ENCODE measurements around the gene RNF2.
"Not testable (repeated sequence)": the region's sequence is repeated elsewhere in the genome, so short reads cannot be mapped to it uniquely, and the experiment has no call there.

The RNF2 gene

DNA sequence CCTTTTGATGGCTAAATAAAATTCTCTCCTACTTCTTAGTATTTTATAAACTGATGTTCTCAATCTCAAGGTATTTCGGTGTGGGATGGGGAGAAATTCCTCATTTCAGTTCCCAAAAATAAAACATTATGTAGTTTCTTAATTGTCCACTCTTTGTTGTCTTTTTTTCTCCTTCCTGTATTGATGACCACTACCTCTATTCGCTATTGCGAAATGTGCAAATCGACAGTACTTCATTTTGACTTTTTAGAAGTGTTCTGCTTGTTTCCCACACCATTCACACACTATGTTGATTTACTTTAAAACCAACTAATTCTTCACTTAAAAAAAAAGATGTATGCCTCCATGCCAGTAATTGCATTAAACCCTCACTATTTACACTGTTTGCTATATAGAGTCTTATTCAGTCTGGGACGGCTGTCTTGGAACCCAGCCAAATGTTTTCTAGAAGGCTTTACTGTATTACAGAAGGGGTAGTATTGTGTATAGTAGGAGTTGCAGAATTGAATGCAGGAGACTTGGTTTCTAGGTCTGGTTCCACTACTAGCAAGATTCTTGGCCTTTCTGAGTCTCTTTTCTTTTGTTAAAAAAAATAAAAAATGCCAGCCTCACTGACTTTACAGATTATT is 5.6 kb downstream of the RNF2 start:
- DNase-seq = no peak

GRCh38 chr1:185053204-185053603 is 7.8 kb downstream of the RNF2 start:
- DNase-seq = no peak

GRCh38 chr1:185054365-185055060 is 9.2 kb downstream of the RNF2 start:
- no peak for DNase-seq

DNA sequence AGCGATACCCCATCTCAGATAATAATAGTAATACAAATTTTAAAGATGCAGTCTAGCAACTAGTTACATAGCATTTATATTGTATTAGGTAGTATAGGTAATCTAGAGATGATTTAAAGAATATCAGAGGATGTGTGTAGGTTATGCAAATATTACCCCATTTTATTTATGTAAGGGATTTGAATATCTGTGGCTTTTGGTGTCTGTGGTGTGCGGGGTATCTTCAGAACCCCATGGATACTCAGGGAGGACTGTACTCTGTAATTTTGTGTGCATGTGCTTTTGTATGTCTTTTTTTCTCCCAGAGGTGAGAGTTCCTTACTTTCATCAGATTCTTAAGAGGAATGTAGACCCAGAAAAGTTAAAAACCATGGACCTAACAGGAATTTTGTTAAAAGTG is 12.8 kb downstream of the RNF2 start:
- no peak for DNase-seq

- no peak for DNase-seq
Measured at GRCh38 chr1:185058876-185059275, 13.5 kb downstream of the RNF2 start.

- DNase-seq = no peak
Measured at GRCh38 chr1:185059950-185060571, 14.7 kb downstream of the RNF2 start.

DNA sequence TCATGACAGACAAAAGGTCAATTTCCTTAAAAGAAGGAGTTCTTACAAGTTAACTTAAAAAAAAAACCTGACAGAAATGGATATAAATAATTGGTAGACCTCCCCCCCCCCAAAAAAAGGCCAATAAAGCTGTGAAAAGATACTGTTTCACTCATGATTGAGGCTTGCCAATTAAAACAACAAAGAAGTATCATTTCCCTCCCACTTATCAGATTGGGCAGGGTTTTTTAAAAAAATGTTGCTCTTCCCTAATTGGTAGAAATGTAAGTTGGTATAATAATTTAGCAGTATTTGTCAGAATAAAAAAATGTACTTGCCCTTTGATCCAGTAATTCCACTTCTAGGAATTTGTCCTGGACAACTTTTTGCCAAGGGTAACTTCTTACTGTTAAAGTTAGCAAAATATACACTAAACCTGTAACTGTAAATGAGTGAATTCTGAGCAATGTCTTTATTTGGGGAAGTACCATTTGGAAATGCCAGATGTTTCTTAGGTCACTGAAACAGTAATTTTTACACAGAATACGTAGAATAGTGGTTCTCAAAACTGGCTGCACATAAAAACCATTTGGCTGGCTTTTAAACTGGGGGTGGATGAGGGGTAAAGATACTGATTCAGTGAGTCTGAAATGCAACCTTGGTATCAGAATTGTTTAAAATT is 17.5 kb downstream of the RNF2 start:
- DNase-seq = no peak

- DNase-seq = no peak
Measured at GRCh38 chr1:185063719-185064118, 18.4 kb downstream of the RNF2 start.

- not testable (repeated sequence) for DNase-seq
Measured at GRCh38 chr1:185065006-185065405, 19.6 kb downstream of the RNF2 start.

- no peak for DNase-seq
Measured at GRCh38 chr1:185066181-185066580, 20.8 kb downstream of the RNF2 start.

DNA sequence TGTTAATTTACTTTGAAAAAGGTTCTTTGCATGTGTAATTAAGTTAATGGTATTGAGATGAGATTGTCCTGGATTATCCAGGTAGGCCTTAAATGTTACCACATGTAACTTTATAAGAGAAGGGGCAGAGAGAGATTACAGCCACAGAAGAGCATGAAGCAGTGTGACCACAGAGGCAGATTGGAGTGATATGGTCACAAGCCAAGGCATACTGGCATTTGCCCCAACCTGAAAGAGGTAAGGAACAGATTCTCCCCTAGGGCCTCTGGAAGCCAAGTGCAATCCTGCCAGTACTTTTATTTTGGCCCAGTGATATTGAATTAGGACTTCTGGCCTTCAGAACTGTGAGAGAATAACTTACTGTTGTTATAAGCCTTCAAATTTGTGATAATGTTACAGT is 23.0 kb downstream of the RNF2 start:
- DNase-seq = no peak

DNA sequence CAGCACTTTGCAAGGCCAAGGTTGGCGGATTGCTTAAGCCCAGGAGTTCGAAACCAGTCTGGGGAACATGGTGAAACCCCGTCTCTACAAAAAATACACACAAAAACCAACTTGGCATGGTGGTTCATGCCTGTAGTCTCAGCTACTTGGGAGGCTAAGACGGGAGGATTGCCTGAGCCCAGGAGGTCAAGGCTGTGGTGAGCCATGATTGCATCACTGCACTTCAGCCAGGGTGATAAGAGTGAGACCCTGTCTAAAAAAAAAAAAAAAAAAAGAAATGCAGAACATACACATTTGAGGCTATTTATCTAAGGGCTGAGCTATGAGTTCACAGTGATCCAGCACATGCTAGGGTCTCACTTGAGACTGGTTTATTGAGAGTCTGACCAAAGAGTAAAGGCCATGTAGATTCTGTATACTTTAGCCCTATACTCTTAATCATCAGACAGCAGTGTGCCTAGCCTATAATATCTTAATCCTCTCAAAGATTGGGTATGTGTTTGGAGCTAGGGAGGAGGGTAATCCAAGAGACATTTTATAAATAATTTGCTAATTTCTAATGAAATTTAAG is 23.9 kb downstream of the RNF2 start:
- DNase-seq = no peak

GRCh38 chr1:185070051-185070450 is 24.7 kb downstream of the RNF2 start:
- no peak for DNase-seq

GRCh38 chr1:185073725-185074124 is 28.4 kb downstream of the RNF2 start:
- DNase-seq = no peak

- DNase-seq = no peak
Measured at GRCh38 chr1:185074307-185074706, 28.9 kb downstream of the RNF2 start.

DNA sequence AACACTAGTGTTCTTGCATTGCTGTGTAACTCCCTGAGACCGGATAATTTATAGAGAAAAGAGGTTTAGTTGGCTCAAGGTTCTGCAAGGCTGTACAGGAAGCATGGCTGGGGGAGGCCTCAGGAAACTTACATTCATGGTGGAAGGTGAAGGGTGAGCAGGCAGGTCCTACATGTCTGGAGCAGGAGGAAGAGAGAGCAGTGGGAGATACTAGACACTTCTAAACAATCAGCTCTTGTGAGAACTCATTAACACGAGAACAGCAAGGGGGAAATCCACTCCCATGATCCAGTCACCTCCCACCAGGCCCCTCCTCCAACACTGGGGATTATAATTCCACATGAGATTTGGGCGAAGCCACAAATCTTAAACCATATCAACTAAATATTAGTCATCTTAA is 30.1 kb downstream of the RNF2 start:
- no peak for DNase-seq

DNA sequence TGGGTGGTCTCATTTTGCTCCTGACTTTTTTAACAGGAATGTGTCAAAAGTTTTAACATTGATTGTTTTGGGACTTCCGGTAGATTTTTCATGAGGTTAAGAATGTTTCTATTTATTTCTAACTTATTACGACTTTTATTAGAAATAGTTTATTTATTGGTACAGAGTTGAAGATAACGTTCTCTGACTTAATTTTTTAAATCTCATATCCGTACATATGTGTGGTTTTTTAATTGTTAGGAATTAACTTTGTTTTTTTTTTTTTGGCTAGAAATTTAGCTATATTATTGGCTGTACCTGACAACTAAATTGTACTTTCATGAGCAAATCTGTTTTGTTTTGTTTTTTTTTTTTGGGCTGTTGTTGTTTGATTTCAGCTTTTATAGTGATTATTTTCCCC is 32.0 kb downstream of the RNF2 start:
- DNase-seq = no peak

- DNase-seq = no peak
Measured at GRCh38 chr1:185080422-185080821, 35.1 kb downstream of the RNF2 start.

DNA sequence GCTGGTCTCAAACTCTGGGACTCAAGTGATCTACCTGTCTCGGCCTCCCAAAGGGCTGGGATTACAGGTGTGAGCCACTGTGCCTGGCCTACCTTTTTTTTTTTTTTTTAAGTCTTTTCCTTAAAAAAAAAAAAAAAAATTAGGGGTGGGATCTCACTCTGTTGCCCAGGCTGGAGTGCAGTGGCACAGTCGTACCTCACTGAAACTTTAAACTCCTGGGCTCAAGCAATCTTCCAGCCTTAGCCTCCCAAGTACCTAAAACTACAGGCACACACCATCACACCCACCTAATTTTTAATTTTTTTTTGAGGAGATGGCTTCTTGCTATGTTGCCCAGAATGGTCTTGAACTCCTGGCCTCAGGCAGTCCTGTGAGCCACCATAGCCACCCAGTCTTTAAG is 38.5 kb downstream of the RNF2 start:
- DNase-seq = no peak

- no peak for DNase-seq
Measured at GRCh38 chr1:185087101-185087500, 41.7 kb downstream of the RNF2 start.

DNA sequence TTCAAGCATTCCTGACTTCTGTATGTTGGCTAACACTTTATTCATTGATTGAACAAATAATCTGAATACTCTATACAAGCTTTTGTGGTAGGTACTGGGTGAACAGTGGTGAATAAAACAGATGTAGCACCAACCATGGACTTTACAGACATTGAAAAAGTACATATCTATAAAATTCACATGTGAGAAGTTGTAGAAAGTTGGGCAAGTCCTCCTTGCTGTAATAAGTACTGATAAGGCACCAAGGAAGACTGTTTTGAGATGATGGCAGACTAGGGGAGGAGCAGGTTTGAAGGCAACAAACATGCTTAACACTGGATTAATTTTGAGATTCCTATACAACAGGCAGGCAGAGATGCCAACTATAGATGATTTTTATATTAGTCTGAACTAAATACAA is 42.4 kb downstream of the RNF2 start:
- no peak for DNase-seq

DNA sequence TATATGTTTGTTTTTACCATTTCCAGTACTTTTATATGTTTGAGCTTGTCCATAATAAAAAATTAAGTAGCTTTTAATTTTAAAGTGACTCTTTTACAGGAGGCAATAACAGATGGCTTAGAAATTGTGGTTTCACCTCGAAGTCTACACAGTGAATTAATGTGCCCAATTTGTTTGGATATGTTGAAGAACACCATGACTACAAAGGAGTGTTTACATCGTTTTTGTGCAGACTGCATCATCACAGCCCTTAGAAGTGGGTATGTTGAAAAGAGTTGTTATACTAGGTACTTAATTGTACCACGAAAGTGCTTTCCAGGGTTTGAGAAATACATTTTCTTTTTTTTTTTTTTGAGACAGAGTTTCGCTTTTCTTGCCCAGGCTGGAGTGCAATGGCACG is 46.1 kb downstream of the RNF2 start:
- no peak for DNase-seq

GRCh38 chr1:185094761-185095160 is 49.4 kb downstream of the RNF2 start:
- DNase-seq = no peak

DNA sequence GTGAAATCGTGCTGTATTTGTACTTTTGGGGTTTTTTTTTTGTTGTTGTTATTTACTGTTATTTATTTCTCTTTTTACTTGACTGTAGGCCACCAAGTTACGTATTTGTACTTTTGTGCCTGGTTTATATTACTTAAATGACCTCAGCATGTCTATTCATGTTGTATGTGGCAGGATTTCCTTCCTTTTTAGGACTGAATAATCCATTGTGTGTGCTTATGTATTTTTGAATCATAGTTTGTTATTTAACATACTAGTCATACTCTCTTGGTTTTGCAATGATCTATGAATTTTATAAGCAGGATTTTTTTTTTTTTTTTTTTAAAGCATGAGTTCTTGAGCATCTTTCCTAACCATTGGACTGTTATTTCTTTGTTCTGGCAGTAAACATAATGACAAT is 51.2 kb downstream of the RNF2 start:
- DNase-seq = no peak
